ENCODE results near the gene MTHFD1L. TPM values are rescaled to one million over a fixed set of nuclear protein-coding genes. Genes with fewer than 3 reads are reported as not detected.

The MTHFD1L gene
- total and polyA plus RNA-seq, 3 experiments from 2014 or later = 5.8 to 108 (median 102) TPM

DNA sequence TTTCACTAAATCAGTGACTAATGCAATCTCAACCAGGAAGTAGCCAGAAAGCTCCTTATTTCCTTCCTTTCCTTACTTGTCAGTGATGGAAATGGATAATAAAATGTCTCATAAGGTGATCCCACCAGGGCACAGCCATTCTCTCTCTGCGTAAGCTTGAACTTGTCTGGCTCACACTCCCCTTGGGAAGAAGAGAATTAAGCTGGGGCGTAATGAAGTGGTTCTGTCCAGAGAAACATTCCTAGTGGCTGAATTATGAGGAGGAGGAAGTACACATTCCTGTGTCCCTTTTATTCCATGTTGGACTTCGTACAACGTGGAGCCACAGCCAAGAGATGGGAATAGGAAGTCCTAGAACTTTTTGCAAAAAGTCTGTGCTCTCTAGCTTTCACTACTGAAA is 93.7 kb downstream of the MTHFD1L start:
- no peak for DNase-seq
- Histone ChIP-seq H3K9me3 (ENCODE audit: low read length) (no peaks in the 10 kb centered on the region), H3K27me3 (ENCODE audit: insufficient read depth, low read length, poor library complexity, severe bottlenecking) (no peaks in the 10 kb centered on the region), H3K27ac (ENCODE audit: low read depth, low read length) (no peak overlapping the region), H3K4me3 (ENCODE audit: low read length) (no peak overlapping the region), H3K36me3 (ENCODE audit: insufficient read depth, low read length) (no peaks in the 10 kb centered on the region), H3K4me1 (ENCODE audit: insufficient read depth, low read length) (no peaks in the 10 kb centered on the region)
- Mint-ChIP-seq H3K36me3 (peaks cover 0 to 7% (median 0%) of the 10 kb centered on the region in 3 donors), H3K27ac (no peak overlapping the region), H3K9me3 (no peaks in the 10 kb centered on the region), H3K27me3 (no peaks in the 10 kb centered on the region), H3K4me1 (no peaks in the 10 kb centered on the region), H3K4me3 (no peak overlapping the region)
- ChIA-PET CTCF (no interaction called here), POLR2A (no interaction called here)

DNA sequence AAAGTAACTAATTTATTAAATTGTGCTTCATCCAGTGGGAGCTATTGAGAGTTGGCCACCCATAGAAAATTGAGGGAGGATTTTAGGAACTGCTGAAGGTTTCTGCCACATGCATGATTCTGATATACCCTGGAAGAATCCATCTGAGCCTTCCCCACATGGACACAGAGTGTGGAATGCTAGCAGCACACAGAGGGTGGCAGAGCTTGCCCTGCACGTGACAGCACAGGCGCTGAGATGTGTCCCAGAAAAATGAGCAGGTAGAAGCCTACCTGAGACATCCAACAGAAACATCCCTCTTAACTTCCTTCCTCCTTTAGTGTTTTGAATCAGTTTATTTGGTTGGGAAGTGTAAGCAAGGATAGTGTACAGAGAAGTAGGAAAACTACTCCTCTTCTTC is 96.9 kb downstream of the MTHFD1L start:
- H3K27ac ChIP-seq (ENCODE audit: low read depth, low read length) = no peak overlapping the region
- H3K27ac Mint-ChIP-seq = no peak overlapping the region
- H3K9me3 ChIP-seq (ENCODE audit: low read length) = no peaks in the 10 kb centered on the region
- no peaks in the 10 kb centered on the region for H3K36me3 Mint-ChIP-seq
- CTCF ChIA-PET = no interaction called here
- no peaks in the 10 kb centered on the region for H3K4me1 Mint-ChIP-seq
- no peak for DNase-seq
- no peaks in the 10 kb centered on the region for H3K27me3 ChIP-seq (ENCODE audit: insufficient read depth, low read length, poor library complexity, severe bottlenecking)
- H3K36me3 ChIP-seq (ENCODE audit: insufficient read depth, low read length) = no peaks in the 10 kb centered on the region
- H3K27me3 Mint-ChIP-seq = no peaks in the 10 kb centered on the region
- no peak overlapping the region for H3K4me3 Mint-ChIP-seq
- H3K4me1 ChIP-seq (ENCODE audit: insufficient read depth, low read length) = no peaks in the 10 kb centered on the region
- H3K4me3 ChIP-seq (ENCODE audit: low read length) = no peak overlapping the region
- POLR2A ChIA-PET = no interaction called here
- no peaks in the 10 kb centered on the region for H3K9me3 Mint-ChIP-seq

DNA sequence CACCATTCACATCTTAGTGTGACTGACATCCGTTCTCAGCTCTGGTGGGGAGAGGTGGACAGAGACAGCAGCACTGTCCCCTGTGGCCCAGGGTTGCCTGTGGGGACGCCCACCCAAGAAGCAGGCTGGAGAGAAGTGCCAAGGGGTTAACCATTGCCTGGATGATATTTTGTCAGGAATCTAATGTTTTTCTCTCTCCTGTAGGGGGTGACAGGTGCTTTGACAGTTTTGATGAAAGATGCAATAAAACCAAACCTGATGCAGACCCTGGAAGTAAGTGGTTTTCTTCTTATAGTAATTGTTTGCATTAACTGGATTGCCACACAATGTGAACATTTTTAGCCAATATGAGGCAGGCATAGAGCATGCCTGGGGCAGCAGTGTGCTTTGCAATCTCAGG is 99.3 kb downstream of the MTHFD1L start:
- H3K9me3 ChIP-seq (ENCODE audit: low read length) = no peaks in the 10 kb centered on the region
- no peaks in the 10 kb centered on the region for H3K27me3 ChIP-seq (ENCODE audit: insufficient read depth, low read length, poor library complexity, severe bottlenecking)
- Mint-ChIP-seq H3K36me3 (peaks cover 0 to 7% (median 0%) of the 10 kb centered on the region in 3 donors), H3K9me3 (no peaks in the 10 kb centered on the region), H3K27me3 (no peaks in the 10 kb centered on the region), H3K27ac (no peak overlapping the region), H3K4me1 (no peaks in the 10 kb centered on the region), H3K4me3 (no peak overlapping the region)
- ChIA-PET CTCF (no interaction called here), POLR2A (no interaction called here)
- no peaks in the 10 kb centered on the region for H3K4me1 ChIP-seq (ENCODE audit: insufficient read depth, low read length)
- H3K4me3 ChIP-seq (ENCODE audit: low read length) = no peak overlapping the region
- no peaks in the 10 kb centered on the region for H3K36me3 ChIP-seq (ENCODE audit: insufficient read depth, low read length)
- no peak overlapping the region for H3K27ac ChIP-seq (ENCODE audit: low read depth, low read length)
- DNase-seq = no peak

DNA sequence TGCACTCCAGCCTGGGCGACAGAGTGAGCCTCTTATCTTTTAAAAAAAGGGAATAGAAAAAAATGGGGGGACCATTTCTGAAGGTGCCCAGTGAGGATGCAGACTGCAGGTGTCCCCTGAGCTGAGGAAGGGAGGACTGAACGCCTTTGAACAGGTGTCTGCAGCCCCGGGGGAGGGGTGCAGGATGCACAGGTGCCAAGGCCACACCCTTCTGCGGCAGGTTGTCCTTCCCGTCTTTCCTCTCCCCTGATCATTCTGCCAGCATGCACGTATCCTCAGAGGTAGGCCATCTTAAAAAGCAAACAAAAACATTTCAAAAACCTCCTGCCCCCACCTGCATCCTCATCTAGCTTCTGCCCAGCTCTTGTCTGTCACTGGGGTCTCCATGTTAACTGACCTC is 101.3 kb downstream of the MTHFD1L start:
- Histone ChIP-seq H3K4me1 (ENCODE audit: insufficient read depth, low read length) (no peaks in the 10 kb centered on the region), H3K9me3 (ENCODE audit: low read length) (no peaks in the 10 kb centered on the region), H3K27ac (ENCODE audit: low read depth, low read length) (no peak overlapping the region), H3K36me3 (ENCODE audit: insufficient read depth, low read length) (no peaks in the 10 kb centered on the region), H3K4me3 (ENCODE audit: low read length) (no peak overlapping the region), H3K27me3 (ENCODE audit: insufficient read depth, low read length, poor library complexity, severe bottlenecking) (no peaks in the 10 kb centered on the region)
- H3K9me3 Mint-ChIP-seq = no peaks in the 10 kb centered on the region
- CTCF ChIA-PET = no interaction called here
- H3K4me3 Mint-ChIP-seq = no peak overlapping the region
- H3K27me3 Mint-ChIP-seq = no peaks in the 10 kb centered on the region
- no peak overlapping the region for H3K27ac Mint-ChIP-seq
- POLR2A ChIA-PET = no interaction called here
- DNase-seq = no peak
- no peaks in the 10 kb centered on the region for H3K4me1 Mint-ChIP-seq
- H3K36me3 Mint-ChIP-seq = peaks cover 0 to 7% (median 1%) of the 10 kb centered on the region in 3 donors

DNA sequence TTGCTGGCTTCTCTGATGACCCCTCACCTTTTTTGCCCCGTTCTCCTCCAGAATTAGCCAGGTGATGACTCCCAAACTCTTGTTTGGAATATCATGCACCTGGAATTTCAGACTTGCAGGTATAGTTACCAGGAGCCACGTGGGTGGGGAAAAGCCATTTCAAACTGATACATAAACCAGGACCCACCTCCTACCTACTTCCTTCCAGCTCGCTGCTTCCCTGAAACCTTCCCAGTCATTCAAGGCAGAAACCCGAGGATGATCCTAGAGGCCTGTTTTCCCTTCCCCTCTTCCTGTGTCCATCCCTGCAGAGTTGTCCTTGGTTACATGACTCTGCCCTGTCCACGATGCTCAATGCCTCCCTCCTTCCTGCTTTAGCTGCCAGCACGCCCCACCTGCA is 101.9 kb downstream of the MTHFD1L start:
- H3K36me3 ChIP-seq (ENCODE audit: insufficient read depth, low read length) = no peaks in the 10 kb centered on the region
- ChIA-PET POLR2A (no interaction called here), CTCF (no interaction called here)
- Mint-ChIP-seq H3K4me1 (no peaks in the 10 kb centered on the region), H3K27me3 (no peaks in the 10 kb centered on the region), H3K36me3 (peaks cover 0 to 7% (median 3%) of the 10 kb centered on the region in 3 donors), H3K27ac (no peak overlapping the region), H3K4me3 (no peak overlapping the region), H3K9me3 (no peaks in the 10 kb centered on the region)
- no peak overlapping the region for H3K27ac ChIP-seq (ENCODE audit: low read depth, low read length)
- no peak for DNase-seq
- H3K4me3 ChIP-seq (ENCODE audit: low read length) = no peak overlapping the region
- no peaks in the 10 kb centered on the region for H3K4me1 ChIP-seq (ENCODE audit: insufficient read depth, low read length)
- H3K9me3 ChIP-seq (ENCODE audit: low read length) = no peaks in the 10 kb centered on the region
- H3K27me3 ChIP-seq (ENCODE audit: insufficient read depth, low read length, poor library complexity, severe bottlenecking) = no peaks in the 10 kb centered on the region

DNA sequence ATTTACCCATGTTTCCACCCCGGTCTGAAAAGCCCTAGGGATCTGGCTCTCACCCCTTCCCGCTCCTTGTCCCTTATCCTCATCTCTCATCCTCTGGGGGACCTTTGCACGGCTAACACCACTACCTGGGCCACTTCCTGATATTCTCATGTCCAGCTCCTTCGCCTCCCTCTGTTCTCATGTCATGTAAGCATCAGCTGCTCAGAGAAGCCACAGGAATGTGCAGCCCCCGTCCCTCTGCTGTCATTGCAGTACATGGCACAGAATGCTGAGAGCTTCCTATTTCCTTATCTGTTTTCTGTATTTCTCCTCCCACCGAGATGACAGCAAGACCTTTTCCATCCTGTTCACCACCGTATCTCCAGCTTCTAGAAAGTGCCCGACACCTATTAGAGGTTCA is 102.4 kb downstream of the MTHFD1L start:
- DNase-seq = no peak
- H3K4me3 Mint-ChIP-seq = no peak overlapping the region
- Histone ChIP-seq H3K4me3 (ENCODE audit: low read length) (no peak overlapping the region), H3K27me3 (ENCODE audit: insufficient read depth, low read length, poor library complexity, severe bottlenecking) (no peaks in the 10 kb centered on the region), H3K27ac (ENCODE audit: low read depth, low read length) (no peak overlapping the region), H3K36me3 (ENCODE audit: insufficient read depth, low read length) (no peaks in the 10 kb centered on the region), H3K9me3 (ENCODE audit: low read length) (no peaks in the 10 kb centered on the region), H3K4me1 (ENCODE audit: insufficient read depth, low read length) (no peaks in the 10 kb centered on the region)
- H3K9me3 Mint-ChIP-seq = no peaks in the 10 kb centered on the region
- ChIA-PET POLR2A (no interaction called here), CTCF (no interaction called here)
- H3K27ac Mint-ChIP-seq = peak overlapping the region in 1 of 8 donors; percentile 64
- H3K36me3 Mint-ChIP-seq = peaks cover 1 to 11% (median 3%) of the 10 kb centered on the region in 3 donors
- H3K27me3 Mint-ChIP-seq = no peaks in the 10 kb centered on the region
- H3K4me1 Mint-ChIP-seq = no peaks in the 10 kb centered on the region

DNA sequence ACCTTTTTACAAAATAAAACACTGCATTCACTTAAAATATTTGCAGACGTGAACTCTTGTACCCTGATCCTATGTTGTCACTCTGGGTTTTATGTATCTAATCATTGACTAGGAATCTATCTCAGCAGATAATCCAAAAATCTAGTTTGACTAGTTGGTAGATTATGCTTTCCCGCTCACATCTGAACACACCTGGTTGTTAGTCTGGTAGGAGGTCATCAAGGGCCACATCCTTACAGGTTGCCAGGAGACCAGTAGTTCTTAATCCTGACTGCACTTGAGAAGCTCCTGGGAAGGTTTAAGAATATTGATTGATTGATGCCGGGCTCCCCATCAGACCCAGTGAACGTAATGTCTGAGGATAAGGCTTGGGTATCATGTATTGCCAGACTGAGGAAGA is 104.4 kb downstream of the MTHFD1L start:
- POLR2A ChIA-PET = no interaction called here
- H3K4me1 Mint-ChIP-seq = no peaks in the 10 kb centered on the region
- Histone ChIP-seq H3K9me3 (ENCODE audit: low read length) (no peaks in the 10 kb centered on the region), H3K27me3 (ENCODE audit: insufficient read depth, low read length, poor library complexity, severe bottlenecking) (no peaks in the 10 kb centered on the region), H3K4me1 (ENCODE audit: insufficient read depth, low read length) (no peaks in the 10 kb centered on the region), H3K36me3 (ENCODE audit: insufficient read depth, low read length) (no peaks in the 10 kb centered on the region), H3K27ac (ENCODE audit: low read depth, low read length) (no peak overlapping the region), H3K4me3 (ENCODE audit: low read length) (no peak overlapping the region)
- H3K4me3 Mint-ChIP-seq = no peak overlapping the region
- no peaks in the 10 kb centered on the region for H3K9me3 Mint-ChIP-seq
- H3K36me3 Mint-ChIP-seq = peaks cover 4 to 24% (median 4%) of the 10 kb centered on the region in 3 donors
- DNase-seq = no peak
- H3K27me3 Mint-ChIP-seq = no peaks in the 10 kb centered on the region
- no peak overlapping the region for H3K27ac Mint-ChIP-seq
- CTCF ChIA-PET = no interaction called here

DNA sequence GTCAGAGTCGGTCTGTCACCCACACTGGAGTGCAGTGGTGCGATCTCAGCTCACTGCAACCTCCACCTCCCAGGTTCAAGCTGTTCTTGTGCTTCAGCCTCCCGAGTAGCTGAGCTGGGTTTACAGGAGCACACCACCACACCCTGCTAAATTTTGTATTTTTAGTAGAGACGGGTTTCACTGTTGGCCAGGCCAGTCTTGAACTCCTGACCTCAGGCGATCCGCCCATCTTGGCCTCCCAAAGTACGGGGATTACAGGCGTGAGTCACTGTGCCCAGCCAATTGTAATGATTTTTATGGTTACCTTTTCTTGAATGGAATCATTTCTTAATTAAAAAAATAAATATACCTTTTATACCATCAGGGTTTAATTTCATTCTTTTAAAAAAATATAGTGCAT is 105.7 kb downstream of the MTHFD1L start:
- Histone ChIP-seq H3K4me3 (ENCODE audit: low read length) (no peak overlapping the region), H3K9me3 (ENCODE audit: low read length) (no peaks in the 10 kb centered on the region), H3K27me3 (ENCODE audit: insufficient read depth, low read length, poor library complexity, severe bottlenecking) (no peaks in the 10 kb centered on the region), H3K4me1 (ENCODE audit: insufficient read depth, low read length) (no peaks in the 10 kb centered on the region), H3K27ac (ENCODE audit: low read depth, low read length) (no peak overlapping the region), H3K36me3 (ENCODE audit: insufficient read depth, low read length) (no peaks in the 10 kb centered on the region)
- ChIA-PET CTCF (no interaction called here), POLR2A (no interaction called here)
- Mint-ChIP-seq H3K4me1 (no peaks in the 10 kb centered on the region), H3K4me3 (no peak overlapping the region), H3K27ac (no peak overlapping the region), H3K27me3 (no peaks in the 10 kb centered on the region), H3K36me3 (peaks cover 4 to 24% (median 4%) of the 10 kb centered on the region in 3 donors), H3K9me3 (no peaks in the 10 kb centered on the region)
- no peak for DNase-seq

DNA sequence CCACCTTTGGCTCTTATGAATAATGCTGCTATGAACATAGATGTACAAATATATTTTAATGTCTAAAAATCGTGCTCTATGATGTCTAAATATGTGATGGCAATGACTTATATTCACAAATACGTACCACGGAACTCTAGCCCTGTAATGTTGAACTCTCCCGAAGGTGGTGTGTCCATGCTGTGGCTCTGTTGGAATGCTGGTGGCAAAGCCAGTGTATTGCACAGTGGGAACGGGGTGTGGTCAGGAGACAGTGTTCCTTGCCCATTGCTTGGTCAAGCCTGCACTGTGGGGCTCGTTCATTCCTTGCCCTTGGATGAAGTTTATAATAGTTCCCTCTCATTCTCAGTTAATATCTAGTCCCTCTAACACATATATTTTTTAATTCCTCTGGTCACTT is 109.6 kb downstream of the MTHFD1L start:
- ChIA-PET CTCF (no interaction called here), POLR2A (no interaction called here)
- no peaks in the 10 kb centered on the region for H3K4me1 ChIP-seq (ENCODE audit: insufficient read depth, low read length)
- H3K4me3 Mint-ChIP-seq = no peak overlapping the region
- no peaks in the 10 kb centered on the region for H3K4me1 Mint-ChIP-seq
- no peak for DNase-seq
- H3K36me3 ChIP-seq (ENCODE audit: insufficient read depth, low read length) = no peaks in the 10 kb centered on the region
- no peaks in the 10 kb centered on the region for H3K9me3 ChIP-seq (ENCODE audit: low read length)
- H3K27ac ChIP-seq (ENCODE audit: low read depth, low read length) = no peak overlapping the region
- H3K27me3 Mint-ChIP-seq = no peaks in the 10 kb centered on the region
- no peaks in the 10 kb centered on the region for H3K27me3 ChIP-seq (ENCODE audit: insufficient read depth, low read length, poor library complexity, severe bottlenecking)
- no peaks in the 10 kb centered on the region for H3K9me3 Mint-ChIP-seq
- H3K27ac Mint-ChIP-seq = peak overlapping the region in 1 of 8 donors; percentile 77
- peaks cover 4 to 17% (median 4%) of the 10 kb centered on the region in 3 donors for H3K36me3 Mint-ChIP-seq
- H3K4me3 ChIP-seq (ENCODE audit: low read length) = no peak overlapping the region

Measured in CD8-positive, alpha-beta memory T cell (primary cell).